Measurements from ENCODE around the gene FNIP1.
"Not testable (repeated sequence)": the region's sequence is repeated elsewhere in the genome, so short reads cannot be mapped to it uniquely, and the experiment has no call there.

The FNIP1 gene

GRCh38 chr5:131786900-131787692 is 9.7 kb downstream of the FNIP1 start:
- DNase-seq (ENCODE audit: low read depth in 2 of 2) = no peak

- no peak for DNase-seq (ENCODE audit: low read depth in 2 of 2)
These were observed 10.8 kb downstream of the FNIP1 start for GRCh38 chr5:131786036-131786435.

GRCh38 chr5:131783874-131784273 is 12.9 kb downstream of the FNIP1 start:
- no peak for DNase-seq (ENCODE audit: low read depth in 2 of 2)

GRCh38 chr5:131783357-131783756 is 13.5 kb downstream of the FNIP1 start:
- DNase-seq (ENCODE audit: low read depth in 2 of 2) = no peak

- DNase-seq (ENCODE audit: low read depth in 2 of 2) = no peak
These were observed 14.1 kb downstream of the FNIP1 start for GRCh38 chr5:131782717-131783116.

- not testable (repeated sequence) for DNase-seq (ENCODE audit: low read depth in 2 of 2)
These were observed 18.7 kb downstream of the FNIP1 start for GRCh38 chr5:131778141-131778540.

GRCh38 chr5:131776450-131776849 is 20.4 kb downstream of the FNIP1 start:
- peak; percentile 35 to 38 for DNase-seq (ENCODE audit: low read depth in 2 of 2)

GRCh38 chr5:131774652-131775367 is 22.0 kb downstream of the FNIP1 start:
- no peak for DNase-seq (ENCODE audit: low read depth in 2 of 2)

GRCh38 chr5:131773805-131774204 is 23.0 kb downstream of the FNIP1 start:
- no peak for DNase-seq (ENCODE audit: low read depth in 2 of 2)

- DNase-seq (ENCODE audit: low read depth in 2 of 2) = no peak
These were observed 25.1 kb downstream of the FNIP1 start for GRCh38 chr5:131771692-131772091.

- DNase-seq (ENCODE audit: low read depth in 2 of 2) = no peak
These were observed 26.9 kb downstream of the FNIP1 start for GRCh38 chr5:131769961-131770360.

GRCh38 chr5:131769336-131769735 is 27.5 kb downstream of the FNIP1 start:
- DNase-seq (ENCODE audit: low read depth in 2 of 2) = no peak

- no peak for DNase-seq (ENCODE audit: low read depth in 2 of 2)
These were observed 28.9 kb downstream of the FNIP1 start for GRCh38 chr5:131767891-131768290.

GRCh38 chr5:131766689-131767088 is 30.1 kb downstream of the FNIP1 start:
- no peak for DNase-seq (ENCODE audit: low read depth in 2 of 2)

- no peak for DNase-seq (ENCODE audit: low read depth in 2 of 2)
These were observed 31.6 kb downstream of the FNIP1 start for GRCh38 chr5:131765261-131765660.

GRCh38 chr5:131763968-131764367 is 32.8 kb downstream of the FNIP1 start:
- DNase-seq (ENCODE audit: low read depth in 2 of 2) = no peak

- no peak for DNase-seq (ENCODE audit: low read depth in 2 of 2)
These were observed 36.0 kb downstream of the FNIP1 start for GRCh38 chr5:131760793-131761192.

GRCh38 chr5:131759704-131760103 is 37.1 kb downstream of the FNIP1 start:
- DNase-seq (ENCODE audit: low read depth in 2 of 2) = no peak

GRCh38 chr5:131758520-131758900 is 38.3 kb downstream of the FNIP1 start:
- DNase-seq (ENCODE audit: low read depth in 2 of 2) = no peak

- no peak for DNase-seq (ENCODE audit: low read depth in 2 of 2)
These were observed 38.8 kb downstream of the FNIP1 start for GRCh38 chr5:131757830-131758519.

- DNase-seq (ENCODE audit: low read depth in 2 of 2) = no peak
These were observed 39.9 kb downstream of the FNIP1 start for GRCh38 chr5:131756942-131757341.

- no peak for DNase-seq (ENCODE audit: low read depth in 2 of 2)
These were observed 42.5 kb downstream of the FNIP1 start for GRCh38 chr5:131754363-131754762.

- no peak for DNase-seq (ENCODE audit: low read depth in 2 of 2)
These were observed 45.3 kb downstream of the FNIP1 start for GRCh38 chr5:131751506-131751905.
